HepG2 (cell line): ENCODE data around the gene KRTAP1-5. TPM values are rescaled to one million over a fixed set of nuclear protein-coding genes. Genes with fewer than 3 reads are reported as not detected.
"Not testable (repeated sequence)": the region's sequence is repeated elsewhere in the genome, so short reads cannot be mapped to it uniquely, and the experiment has no call there.

Experiments
- ATAC-seq: fragments of 200-7000 bp; cut with Tn5 transposase; 3 replicates; pipeline ENCODE4 v1.9.1; 2020; ENCODE audit warnings: mild to moderate bottlenecking, moderate library complexity
- BruUV-seq: library from RNA; stranded (reverse); fragments of 400-500 nt; replicated peaks from 2 replicates; lab custom pipeline; 2021; lab: Mats Ljungman, UMichigan
- CTCF ChIA-PET: fragments of 300-600 bp; formaldehyde crosslinking; extraction: SDS; loops from one replicate; lab custom pipeline; 2021; ENCODE audit warnings: low total read pairs, inconsistent platforms, low intra/inter-chr PET ratio; lab: Yijun Ruan, JAX
- POLR2A ChIA-PET: fragments of 350-600 bp; sonication (Branson Sonifier 250); formaldehyde crosslinking; loops from one replicate; lab custom pipeline; 2020; ENCODE audit warnings: antibody characterized with exemption, inconsistent platforms; lab: Yijun Ruan, JAX
- DNase-seq: peaks from one replicate; pipeline ENCODE4 v3.0.0-alpha.2; 2015; ENCODE audit warnings: low spot score
- FAIRE-seq: peaks from 3 replicates; lab custom pipeline; 2011; peaks lifted over from hg19 to GRCh38; lab: Jason Lieb, UNC
- H2AFZ ChIP-seq: one replicate; pipeline ENCODE4 v1.6.1; 2011; ENCODE audit warnings: low read length, inconsistent platforms
- H3K27ac ChIP-seq: fragments of 300-600 bp; 3 replicates; pipeline ENCODE4 v1.8.0; 2011; ENCODE audit warnings: mixed run types, mild to moderate bottlenecking, mixed read lengths, low read length, inconsistent platforms; ENCODE audit not compliant: insufficient read depth; ENCODE audit errors: extremely low read length
- H3K27me3 ChIP-seq, 2 experiments: fragments of 200-600 bp in 1 of 2; 2 replicates in 1 of 2; 3 replicates in 1 of 2; pipeline versions ENCODE4 v1.6.0 to v1.8.0; 2011; ENCODE audit warnings: low read length in 2 of 2, mild to moderate bottlenecking in 2 of 2, moderate library complexity in 2 of 2, inconsistent platforms in 1 of 2; ENCODE audit not compliant: insufficient read depth in 2 of 2, control insufficient read depth in 1 of 2
- H3K36me3 ChIP-seq, 2 experiments: fragments of 200-600 bp in 1 of 2; replicated peaks in 1 of 2; 2 replicates in 1 of 2; 3 replicates in 1 of 2; pipeline versions ENCODE4 v1.5.1 to v1.8.0; 2011; ENCODE audit warnings: low read length in 2 of 2, inconsistent platforms in 1 of 2; ENCODE audit not compliant: insufficient read depth in 2 of 2, control insufficient read depth in 1 of 2
- H3K4me1 ChIP-seq: 2 replicates; pipeline ENCODE4 v1.5.1; 2012; ENCODE audit warnings: low read length, inconsistent platforms; ENCODE audit not compliant: insufficient read depth
- H3K4me2 ChIP-seq: 2 replicates; pipeline ENCODE4 v1.6.0; 2011; ENCODE audit warnings: low read depth, low read length, inconsistent platforms
- H3K4me3 ChIP-seq, 3 experiments: fragments of 200-600 bp in 1 of 3; sonication (generic), shearing (Covaris generic) in 1 of 3; replicated peaks in 1 of 3; 2 replicates each; pipeline ENCODE4 v1.5.1; 2011 to 2016; ENCODE audit warnings: low read length in 3 of 3, inconsistent platforms in 2 of 3, low read depth in 2 of 3, mild to moderate bottlenecking in 2 of 3, control low read depth in 1 of 3, mixed read lengths in 1 of 3; ENCODE audit not compliant: insufficient read depth in 1 of 3
- H3K79me2 ChIP-seq: one replicate; pipeline ENCODE4 v1.6.1; 2011; ENCODE audit warnings: low read length, inconsistent platforms; ENCODE audit not compliant: insufficient read depth
- H3K9ac ChIP-seq: 2 replicates; pipeline ENCODE4 v1.6.0; 2011; ENCODE audit warnings: mild to moderate bottlenecking, low read depth, low read length, inconsistent platforms; ENCODE audit not compliant: insufficient read depth
- H3K9me3 ChIP-seq: 2 replicates; pipeline ENCODE4 v1.5.1; 2012; ENCODE audit warnings: mild to moderate bottlenecking, low read length
- H4K20me1 ChIP-seq: 2 replicates; pipeline ENCODE4 v1.6.0; 2011; ENCODE audit warnings: inconsistent platforms, mild to moderate bottlenecking, low read length, moderate library complexity; ENCODE audit not compliant: insufficient read depth
- FOSL2 ChIP-seq: sonication (generic); formaldehyde crosslinking; IDR thresholded peaks from 2 replicates; pipeline ENCODE4 v1.4.0; 2020; ENCODE audit warnings: missing genetic modification reagents
- PBX2 ChIP-seq: IDR thresholded peaks from 2 replicates; pipeline ENCODE4 v1.6.1; 2016; ENCODE audit warnings: control low read depth
- REPIN1 ChIP-seq: sonication (generic); formaldehyde crosslinking; IDR thresholded peaks from 2 replicates; pipeline ENCODE4 v1.8.0; 2022; ENCODE audit warnings: missing genetic modification reagents, low read depth, mild to moderate bottlenecking, borderline replicate concordance
- WGBS: methylation state at CpG from one replicate; pipeline ENCODE4 v1.1.6; 2017; ENCODE audit warnings: low lambda C conversion rate; 5-methylcytosine and 5-hydroxymethylcytosine counted together
- in situ Hi-C: cut with HindIII; loops from 2 replicates; pipeline ENCODE4 v1.10.0; 2017; ENCODE audit warnings: low pct_unique_long_range_greater_than_20kb; ENCODE audit not compliant: extremely low pct_ligation_motif_present
- intact Hi-C: fragments of 100-400 bp; cut with micrococcal nuclease; formaldehyde crosslinking; loops from one replicate; pipeline ENCODE4 v1.10.0; 2022; ENCODE audit not compliant: unreplicated experiment
- polyA plus RNA-seq, 8 experiments: library from polyadenylated mRNA; depleted of rRNA in 3 of 8; stranded (reverse) in 7 of 8; unstranded in 1 of 8; fragments of >200 nt; fragmentation: Illumina TruSeq in 4 of 8; extraction: Trizol in 4 of 8; gene quantifications; 2 replicates each; pipeline versions ENCODE4 v1.2.1 to v1.2.3, GENCODE V29; 2011 to 2016; ENCODE audit warnings: low read depth in 4 of 8, missing spikeins in 1 of 8, mixed read lengths in 1 of 8; ENCODE audit not compliant: insufficient read depth in 1 of 8
- total RNA-seq, 5 experiments: library from RNA; depleted of rRNA; stranded (reverse); fragments of >200 nt; fragmentation: Illumina TruSeq; extraction: Trizol; gene quantifications; 2 replicates each; pipeline ENCODE4 v1.2.3, GENCODE V29; 2016; ENCODE audit warnings: low read depth in 1 of 5
- TF ChIP-seq, protein P1 (sequence below): sonication (generic); formaldehyde crosslinking; IDR thresholded peaks from 2 replicates; pipeline ENCODE4 v1.9.0; 2021; ENCODE audit warnings: mild to moderate bottlenecking, missing genetic modification reagents

The KRTAP1-5 gene
- total and polyA plus RNA-seq, 2 of the 13 experiments (the other 11 are each of a cell fraction or from before 2014, with no cell fraction given): 0.09 TPM; not detected in 1

GRCh38 chr17:41001795-41002194 lies 25.2 kb downstream of the KRTAP1-5 start:
- no peaks in the 10 kb centered on the region for H3K9me3 ChIP-seq
- H2AFZ ChIP-seq: no peak overlapping the region
- no TSS peak for BruUV-seq
- no peaks in the 10 kb centered on the region for H3K79me2 ChIP-seq
- no peak overlapping the region for H3K4me3 ChIP-seq
- intact Hi-C loops: no loop called here
- POLR2A ChIA-PET: interaction anchor here (0.7 kb wide), 1 partner anchor 45 kb away, joined by 3 read pairs; no protein-coding TSS in a partner anchor
- no peak overlapping the region for H3K27ac ChIP-seq
- TF ChIP-seq PBX2 (peak; percentile 67; the same call in 1 of the 2 replicates), FOSL2 (no peak), REPIN1 (CRISPR knock-in tag) (no peak)
- TF ChIP-seq, protein P1, sequence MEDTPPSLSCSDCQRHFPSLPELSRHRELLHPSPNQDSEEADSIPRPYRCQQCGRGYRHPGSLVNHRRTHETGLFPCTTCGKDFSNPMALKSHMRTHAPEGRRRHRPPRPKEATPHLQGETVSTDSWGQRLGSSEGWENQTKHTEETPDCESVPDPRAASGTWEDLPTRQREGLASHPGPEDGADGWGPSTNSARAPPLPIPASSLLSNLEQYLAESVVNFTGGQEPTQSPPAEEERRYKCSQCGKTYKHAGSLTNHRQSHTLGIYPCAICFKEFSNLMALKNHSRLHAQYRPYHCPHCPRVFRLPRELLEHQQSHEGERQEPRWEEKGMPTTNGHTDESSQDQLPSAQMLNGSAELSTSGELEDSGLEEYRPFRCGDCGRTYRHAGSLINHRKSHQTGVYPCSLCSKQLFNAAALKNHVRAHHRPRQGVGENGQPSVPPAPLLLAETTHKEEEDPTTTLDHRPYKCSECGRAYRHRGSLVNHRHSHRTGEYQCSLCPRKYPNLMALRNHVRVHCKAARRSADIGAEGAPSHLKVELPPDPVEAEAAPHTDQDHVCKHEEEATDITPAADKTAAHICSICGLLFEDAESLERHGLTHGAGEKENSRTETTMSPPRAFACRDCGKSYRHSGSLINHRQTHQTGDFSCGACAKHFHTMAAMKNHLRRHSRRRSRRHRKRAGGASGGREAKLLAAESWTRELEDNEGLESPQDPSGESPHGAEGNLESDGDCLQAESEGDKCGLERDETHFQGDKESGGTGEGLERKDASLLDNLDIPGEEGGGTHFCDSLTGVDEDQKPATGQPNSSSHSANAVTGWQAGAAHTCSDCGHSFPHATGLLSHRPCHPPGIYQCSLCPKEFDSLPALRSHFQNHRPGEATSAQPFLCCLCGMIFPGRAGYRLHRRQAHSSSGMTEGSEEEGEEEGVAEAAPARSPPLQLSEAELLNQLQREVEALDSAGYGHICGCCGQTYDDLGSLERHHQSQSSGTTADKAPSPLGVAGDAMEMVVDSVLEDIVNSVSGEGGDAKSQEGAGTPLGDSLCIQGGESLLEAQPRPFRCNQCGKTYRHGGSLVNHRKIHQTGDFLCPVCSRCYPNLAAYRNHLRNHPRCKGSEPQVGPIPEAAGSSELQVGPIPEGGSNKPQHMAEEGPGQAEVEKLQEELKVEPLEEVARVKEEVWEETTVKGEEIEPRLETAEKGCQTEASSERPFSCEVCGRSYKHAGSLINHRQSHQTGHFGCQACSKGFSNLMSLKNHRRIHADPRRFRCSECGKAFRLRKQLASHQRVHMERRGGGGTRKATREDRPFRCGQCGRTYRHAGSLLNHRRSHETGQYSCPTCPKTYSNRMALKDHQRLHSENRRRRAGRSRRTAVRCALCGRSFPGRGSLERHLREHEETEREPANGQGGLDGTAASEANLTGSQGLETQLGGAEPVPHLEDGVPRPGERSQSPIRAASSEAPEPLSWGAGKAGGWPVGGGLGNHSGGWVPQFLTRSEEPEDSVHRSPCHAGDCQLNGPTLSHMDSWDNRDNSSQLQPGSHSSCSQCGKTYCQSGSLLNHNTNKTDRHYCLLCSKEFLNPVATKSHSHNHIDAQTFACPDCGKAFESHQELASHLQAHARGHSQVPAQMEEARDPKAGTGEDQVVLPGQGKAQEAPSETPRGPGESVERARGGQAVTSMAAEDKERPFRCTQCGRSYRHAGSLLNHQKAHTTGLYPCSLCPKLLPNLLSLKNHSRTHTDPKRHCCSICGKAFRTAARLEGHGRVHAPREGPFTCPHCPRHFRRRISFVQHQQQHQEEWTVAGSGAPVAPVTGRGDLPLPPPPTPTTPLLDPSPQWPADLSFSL (CRISPR knock-in tag): peak; percentile 69; the same call in 1 of the 2 replicates
- 87% methylated on average over 4 of the region's 4 CpGs for WGBS
- no peaks in the 10 kb centered on the region for H3K27me3 ChIP-seq
- H3K4me2 ChIP-seq: no peak overlapping the region
- FAIRE-seq (no peak), DNase-seq (no peak), ATAC-seq (no peak)
- in situ Hi-C loops: loop anchor here (5.0 kb wide), 2 partner anchors 39 to 89 kb away; no protein-coding TSS in a partner anchor
- CTCF ChIA-PET: no interaction called here
- no peak overlapping the region for H3K9ac ChIP-seq
- H3K4me1 ChIP-seq: peaks cover 50% of the 10 kb centered on the region
- H3K36me3 ChIP-seq: no peaks in the 10 kb centered on the region
- H4K20me1 ChIP-seq: no peaks in the 10 kb centered on the region

DNA sequence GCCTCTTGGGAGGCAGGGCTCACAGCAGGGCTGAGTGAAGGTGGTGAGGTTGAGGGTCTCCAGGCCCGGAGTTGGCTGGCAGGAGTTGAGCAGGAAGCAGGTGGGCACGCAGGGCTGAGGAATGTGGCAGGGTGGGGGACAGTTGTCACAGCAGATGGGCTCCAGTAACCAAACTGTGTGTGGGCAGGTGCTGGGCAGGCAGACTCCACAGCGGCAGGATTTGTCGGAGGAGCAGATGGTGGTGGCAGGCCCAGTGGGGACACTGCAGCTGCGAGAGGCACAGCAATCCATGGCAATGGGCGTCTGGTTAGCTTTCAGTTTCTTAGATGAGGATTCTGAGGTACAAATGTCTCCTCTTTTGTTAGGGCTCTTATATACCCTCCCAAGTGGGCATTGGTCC lies 27.4 kb downstream of the KRTAP1-5 start, which contains the start of gene KRTAP3-2:
Gene KRTAP3-2 (minus strand): TSS at position 344 of the 400 bp plus-strand sequence. CDS start 53 bp downstream, at position 291.
- ATAC-seq, H3K4me2 ChIP-seq, H4K20me1 ChIP-seq, H2AFZ ChIP-seq, H3K79me2 ChIP-seq, H3K9ac ChIP-seq, H3K4me3 ChIP-seq, BruUV-seq, H3K27ac ChIP-seq, in situ Hi-C loops, intact Hi-C loops, FAIRE-seq, POLR2A ChIA-PET, DNase-seq, CTCF ChIA-PET, H3K36me3 ChIP-seq, H3K9me3 ChIP-seq, H3K27me3 ChIP-seq: not testable (repeated sequence)
- 87% methylated on average over 6 of the region's 6 CpGs for WGBS
- H3K4me1 ChIP-seq: peaks cover 35% of the 10 kb centered on the region
